Measurements from ENCODE around the gene CDH12. TPM values are rescaled to one million over a fixed set of nuclear protein-coding genes. Genes with fewer than 3 reads are reported as not detected.

Gene CDH12
- total RNA-seq, 1 experiment from 2014 or later, result not detected

GRCh38 chr5:22710660-22711059 is 142.5 kb downstream of the CDH12 start:
- no peaks in the 10 kb centered on the region for H3K4me1 Mint-ChIP-seq

More at GRCh38 chr5:22710660-22711059, 142.5 kb downstream of the CDH12 start:
- no peaks in the 10 kb centered on the region for H3K79me2 ChIP-seq (ENCODE audit: insufficient read depth, low read length)
- no peak overlapping the region for H2AK5ac ChIP-seq (ENCODE audit: insufficient read length, low read length)
- H3K56ac ChIP-seq (ENCODE audit: insufficient read length, low read depth, low read length), result no peak overlapping the region
- H2BK5ac ChIP-seq (ENCODE audit: insufficient read length, low read length), result no peak overlapping the region
- H2BK20ac ChIP-seq (ENCODE audit: low read depth, low read length, poor library complexity, severe bottlenecking), result no peak overlapping the region
- no peak overlapping the region for H3K18ac ChIP-seq (ENCODE audit: insufficient read length, low read depth, low read length)
- H3K4me1 ChIP-seq (ENCODE audit: insufficient read depth, low read length), result no peaks in the 10 kb centered on the region
- no peaks in the 10 kb centered on the region for H3K27me3 ChIP-seq (ENCODE audit: insufficient read depth, low read length)
- H3K79me1 ChIP-seq (ENCODE audit: insufficient read depth, low read depth, low read length, poor library complexity, severe bottlenecking), result no peaks in the 10 kb centered on the region
- H3T11ph ChIP-seq (ENCODE audit: low read length), result no peak overlapping the region
- H4K8ac ChIP-seq (replicated peaks; ENCODE audit: insufficient read length, low read depth, low read length), result no peak overlapping the region
- H2BK120ac ChIP-seq (ENCODE audit: low read depth, low read length, poor library complexity, severe bottlenecking), result no peak overlapping the region
- H2BK15ac ChIP-seq (ENCODE audit: low read depth, low read length), result no peak overlapping the region
- no peak overlapping the region for H3K9ac ChIP-seq (ENCODE audit: extremely low read depth, insufficient read length, low read length)
- no peak for DNase-seq
- no peak overlapping the region for H4K5ac ChIP-seq (ENCODE audit: insufficient read length, low read depth, low read length)
- no peak overlapping the region for H3K27ac ChIP-seq (ENCODE audit: insufficient read length, low read depth, low read length)
- no peak overlapping the region for H3K27ac Mint-ChIP-seq
- H3K4ac ChIP-seq (ENCODE audit: low read depth, low read length), result no peak overlapping the region
- H3K9me3 ChIP-seq (ENCODE audit: control insufficient read depth, low read depth, low read length), result no peaks in the 10 kb centered on the region
- no peak overlapping the region for H3K14ac ChIP-seq (ENCODE audit: insufficient read depth, low read length)
- no peaks in the 10 kb centered on the region for H3K23me2 ChIP-seq (ENCODE audit: insufficient read length, low read depth, low read length, poor library complexity, severe bottlenecking)
- no peak overlapping the region for H3K4me3 Mint-ChIP-seq
- no peak overlapping the region for H3K23ac ChIP-seq (ENCODE audit: insufficient read length, low read depth, low read length)
- H4K20me1 ChIP-seq (ENCODE audit: control insufficient read depth, insufficient read depth, insufficient read length), result no peaks in the 10 kb centered on the region
- no peak overlapping the region for H2BK12ac ChIP-seq (ENCODE audit: insufficient read length, low read depth, low read length)
- no peaks in the 10 kb centered on the region for H3K36me3 Mint-ChIP-seq (ENCODE audit: insufficient read depth in 1 of 3, low read depth in 3 of 3)
- H3K4me2 ChIP-seq (ENCODE audit: insufficient read depth, insufficient read length, low read length), result no peak overlapping the region
- no peaks in the 10 kb centered on the region for H3K27me3 Mint-ChIP-seq (ENCODE audit: low read depth)
- no CpG with 5 or more reads among the region's 2 CpGs for WGBS (ENCODE audit: extremely low coverage, insufficient read length, low lambda C conversion rate)
- TF ChIP-seq CTCF (conservative IDR thresholded peaks at IDR 0.05), result no peak
- H4K91ac ChIP-seq (ENCODE audit: insufficient read length, low read depth, low read length), result no peak overlapping the region
- H3K9me3 Mint-ChIP-seq, result no peaks in the 10 kb centered on the region
- H2AFZ ChIP-seq (ENCODE audit: low read length), result no peak overlapping the region
